ENCODE data around the gene DNAJC5.
"Not testable (repeated sequence)": the region's sequence is repeated elsewhere in the genome, so short reads cannot be mapped to it uniquely, and the experiment has no call there.

Gene DNAJC5

GRCh38 chr20:63958964-63959698, 64.2 kb downstream of the DNAJC5 start:
- no peak overlapping the region for H3K4me3 ChIP-seq (replicated peaks; ENCODE audit: low read depth, low read length)
- DNase-seq (ENCODE audit: low read depth) = no peak
- TF ChIP-seq, protein P1, sequence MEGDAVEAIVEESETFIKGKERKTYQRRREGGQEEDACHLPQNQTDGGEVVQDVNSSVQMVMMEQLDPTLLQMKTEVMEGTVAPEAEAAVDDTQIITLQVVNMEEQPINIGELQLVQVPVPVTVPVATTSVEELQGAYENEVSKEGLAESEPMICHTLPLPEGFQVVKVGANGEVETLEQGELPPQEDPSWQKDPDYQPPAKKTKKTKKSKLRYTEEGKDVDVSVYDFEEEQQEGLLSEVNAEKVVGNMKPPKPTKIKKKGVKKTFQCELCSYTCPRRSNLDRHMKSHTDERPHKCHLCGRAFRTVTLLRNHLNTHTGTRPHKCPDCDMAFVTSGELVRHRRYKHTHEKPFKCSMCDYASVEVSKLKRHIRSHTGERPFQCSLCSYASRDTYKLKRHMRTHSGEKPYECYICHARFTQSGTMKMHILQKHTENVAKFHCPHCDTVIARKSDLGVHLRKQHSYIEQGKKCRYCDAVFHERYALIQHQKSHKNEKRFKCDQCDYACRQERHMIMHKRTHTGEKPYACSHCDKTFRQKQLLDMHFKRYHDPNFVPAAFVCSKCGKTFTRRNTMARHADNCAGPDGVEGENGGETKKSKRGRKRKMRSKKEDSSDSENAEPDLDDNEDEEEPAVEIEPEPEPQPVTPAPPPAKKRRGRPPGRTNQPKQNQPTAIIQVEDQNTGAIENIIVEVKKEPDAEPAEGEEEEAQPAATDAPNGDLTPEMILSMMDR (IDR thresholded peaks at IDR 0.05; ENCODE audit: low read length, missing control alignments) = no peak

- no peak for DNase-seq (ENCODE audit: low read depth)
- TF ChIP-seq, protein P1 (IDR thresholded peaks at IDR 0.05; ENCODE audit: low read length, missing control alignments) = no peak
- H3K4me3 ChIP-seq (replicated peaks; ENCODE audit: low read depth, low read length) = no peak overlapping the region
Measured at GRCh38 chr20:63959699-63960075, 64.8 kb downstream of the DNAJC5 start.

GRCh38 chr20:63960654-63961621, 66.0 kb downstream of the DNAJC5 start:
- not testable (repeated sequence) for DNase-seq (ENCODE audit: low read depth); H3K4me3 ChIP-seq (replicated peaks; ENCODE audit: low read depth, low read length)

DNA sequence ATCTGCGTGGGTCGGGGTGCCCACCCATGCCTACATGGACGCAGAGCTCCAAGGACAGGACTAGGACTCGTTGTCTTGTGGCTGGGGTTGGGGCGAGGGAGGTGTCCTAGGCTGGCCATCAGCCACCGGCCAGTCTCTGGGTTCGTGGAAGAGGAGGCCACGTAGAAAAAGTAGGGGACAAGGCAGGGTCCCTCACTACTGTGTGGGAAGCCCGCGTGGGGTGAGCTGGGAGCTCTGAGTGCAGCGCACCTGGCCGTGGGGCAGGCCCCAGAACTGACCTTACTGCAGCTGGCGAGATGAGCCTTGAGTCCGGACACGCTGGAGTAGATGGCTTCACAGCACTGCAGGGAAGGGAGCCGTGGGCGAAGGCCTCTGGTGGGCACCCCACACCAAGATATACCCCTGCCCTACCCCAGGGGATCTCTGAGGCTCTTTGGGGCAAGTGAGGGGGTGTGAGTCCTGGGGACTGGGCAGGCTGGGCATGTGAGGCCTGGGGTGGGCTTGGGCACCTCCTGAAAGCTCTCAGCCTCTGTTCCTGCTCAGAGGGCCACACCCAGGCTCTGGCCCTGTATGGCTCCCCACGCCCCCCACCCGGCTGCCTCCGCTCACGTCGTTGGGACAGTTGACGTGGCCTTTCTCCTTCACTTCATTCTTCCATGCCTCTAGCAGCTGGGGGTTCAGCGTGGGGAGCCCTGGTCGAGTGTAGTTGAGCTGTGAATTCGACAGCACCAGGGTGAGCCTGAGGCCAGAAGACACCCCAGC, 66.9 kb downstream of the DNAJC5 start:
- no peak for DNase-seq (ENCODE audit: low read depth)
- TF ChIP-seq, protein P1 (IDR thresholded peaks at IDR 0.05; ENCODE audit: low read length, missing control alignments) = no peak
- H3K4me3 ChIP-seq (replicated peaks; ENCODE audit: low read depth, low read length) = no peak overlapping the region

- DNase-seq (ENCODE audit: low read depth) = no peak
- TF ChIP-seq, protein P1 (IDR thresholded peaks at IDR 0.05; ENCODE audit: low read length, missing control alignments) = no peak
- no peak overlapping the region for H3K4me3 ChIP-seq (replicated peaks; ENCODE audit: low read depth, low read length)
Measured at GRCh38 chr20:63962426-63963347, 67.8 kb downstream of the DNAJC5 start.

DNA sequence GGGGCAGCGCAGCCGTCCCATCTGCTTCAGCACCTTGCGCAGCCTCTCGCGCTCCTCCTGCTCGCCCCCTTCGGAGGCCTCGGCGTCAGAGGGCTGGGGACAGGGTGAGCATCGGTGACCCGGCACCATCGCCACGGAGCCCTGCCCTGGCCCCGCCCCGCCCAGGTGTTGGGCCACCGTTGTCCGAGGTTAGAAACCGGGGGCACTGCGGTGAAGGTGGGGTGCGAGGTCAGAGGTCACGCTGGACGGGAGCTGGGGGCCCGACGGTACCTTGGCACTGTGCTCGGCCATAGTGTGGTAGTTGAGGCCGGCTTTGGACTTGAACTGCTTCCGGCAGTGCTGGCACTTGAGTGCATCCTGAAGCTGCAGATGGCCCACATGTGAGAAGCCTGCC, 68.4 kb downstream of the DNAJC5 start:
- H3K4me3 ChIP-seq (replicated peaks; ENCODE audit: low read depth, low read length) = no peak overlapping the region
- DNase-seq (ENCODE audit: low read depth) = no peak
- TF ChIP-seq, protein P1 (IDR thresholded peaks at IDR 0.05; ENCODE audit: low read length, missing control alignments) = no peak

Measured in fibroblast of pulmonary artery (primary cell).